ENCODE results near the gene KLK10. TPM values are rescaled to one million over a fixed set of nuclear protein-coding genes. Genes with fewer than 3 reads are reported as not detected.

Gene KLK10, protein sequence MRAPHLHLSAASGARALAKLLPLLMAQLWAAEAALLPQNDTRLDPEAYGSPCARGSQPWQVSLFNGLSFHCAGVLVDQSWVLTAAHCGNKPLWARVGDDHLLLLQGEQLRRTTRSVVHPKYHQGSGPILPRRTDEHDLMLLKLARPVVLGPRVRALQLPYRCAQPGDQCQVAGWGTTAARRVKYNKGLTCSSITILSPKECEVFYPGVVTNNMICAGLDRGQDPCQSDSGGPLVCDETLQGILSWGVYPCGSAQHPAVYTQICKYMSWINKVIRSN
- total RNA-seq = 1.5 TPM in 1 of 2 replicates, not detected in the other

DNA sequence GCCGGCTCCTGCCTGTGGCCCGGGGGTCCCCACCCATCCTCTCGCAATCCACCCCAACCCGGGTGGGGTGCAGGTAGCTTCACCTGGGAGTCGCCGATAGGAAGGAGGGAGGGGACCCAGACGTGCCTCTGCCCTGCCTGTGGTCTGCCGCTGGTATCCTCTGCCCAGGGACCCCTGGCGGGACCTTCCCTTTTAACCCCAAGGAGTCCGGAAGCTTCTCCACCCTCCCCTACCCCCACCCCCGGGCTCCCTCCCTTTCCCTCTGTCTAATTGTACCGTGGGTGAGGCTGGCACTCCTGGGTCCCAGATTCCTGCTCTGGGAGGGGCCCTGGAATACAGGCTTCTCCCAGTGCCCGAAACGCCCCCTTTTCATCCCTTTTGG, at the start of gene KLK10:
Gene KLK10, minus strand, starts transcription at position 166 of the 382 bp plus-strand sequence. CDS start 579 bp downstream, outside the sequence.

DNA sequence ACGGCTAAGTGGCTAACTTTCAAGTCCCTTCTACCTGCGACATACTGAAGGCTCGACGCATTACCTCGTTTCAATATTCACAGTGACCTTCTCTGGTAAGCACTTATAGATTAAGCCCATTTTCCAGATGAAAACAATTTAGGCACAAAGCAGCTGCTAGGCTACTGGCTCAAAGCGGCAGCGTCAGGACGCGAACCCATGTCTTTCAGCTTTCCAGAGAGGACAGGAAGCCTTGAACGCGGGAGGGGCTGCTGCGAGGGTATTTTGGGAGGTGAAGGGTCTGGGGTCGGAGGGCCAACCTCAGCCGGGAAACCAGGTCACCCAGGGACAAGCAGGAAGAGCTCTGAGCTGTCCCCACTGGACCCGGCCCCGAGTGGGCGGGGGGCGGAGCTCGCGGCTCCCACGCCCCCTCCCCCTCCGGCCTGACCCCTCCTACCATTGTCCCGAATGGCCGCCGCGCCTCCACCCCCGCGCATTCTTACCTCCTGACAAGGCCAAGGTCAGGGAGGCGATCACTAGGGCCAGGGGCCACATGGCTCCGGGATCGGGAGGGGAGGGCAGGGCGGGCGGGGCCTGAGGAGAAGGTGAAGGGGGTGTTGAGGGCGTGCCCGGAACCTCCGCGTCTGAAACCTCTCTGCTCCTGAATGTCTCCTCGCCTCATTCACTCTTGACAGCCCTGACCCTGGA, 45.2 kb upstream of the KLK10 start, which contains the start of gene KLK13:
Gene KLK13, minus strand, starts transcription at position 559 of the 687 bp plus-strand sequence. Its CDS starts 25 bp downstream, at position 534.

DNA sequence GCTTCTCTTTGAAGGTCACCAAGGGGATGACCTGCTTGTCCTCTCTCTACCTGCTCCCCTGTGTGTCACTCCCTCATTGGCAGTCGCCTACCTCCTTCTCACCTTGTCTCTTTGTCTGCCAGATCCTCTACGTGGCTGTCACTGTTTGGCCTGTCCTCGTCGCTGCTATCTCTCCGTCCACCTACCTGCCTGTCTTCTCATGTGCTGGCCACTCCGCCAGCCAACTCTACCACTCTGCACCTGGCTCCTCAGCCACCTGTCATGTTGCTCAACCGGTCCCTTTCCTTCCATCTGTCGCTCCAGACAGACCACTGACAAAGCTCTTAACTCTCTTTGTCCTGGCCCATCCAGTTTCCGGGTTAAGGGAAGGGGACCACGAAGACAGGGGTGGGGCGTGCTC, 15.2 kb upstream of the KLK10 start, which contains the start of gene KLK12:
Gene KLK12, minus strand, starts transcription at position 299 of the 400 bp plus-strand sequence. CDS start 381 bp downstream, outside the sequence.

DNA sequence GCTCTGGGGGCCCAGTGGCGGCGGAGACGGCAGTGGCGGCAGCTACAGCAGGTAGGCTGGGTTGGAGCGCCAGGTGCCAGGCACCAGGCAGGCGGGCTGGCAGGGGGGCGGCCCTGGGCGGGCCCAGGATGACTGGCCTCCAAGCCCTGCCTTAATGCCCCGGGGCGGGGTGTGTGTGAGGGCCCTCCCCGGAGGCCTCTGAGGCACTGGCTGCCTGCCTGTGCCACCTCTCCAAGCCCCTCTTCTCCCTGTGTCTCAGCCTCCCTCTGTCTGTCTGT, 7.0 kb upstream of the KLK10 start, which contains the start of gene KLK11:
Gene KLK11, minus strand, starts transcription at position 63 of the 278 bp plus-strand sequence. CDS start 985 bp downstream, outside the sequence.

DNA sequence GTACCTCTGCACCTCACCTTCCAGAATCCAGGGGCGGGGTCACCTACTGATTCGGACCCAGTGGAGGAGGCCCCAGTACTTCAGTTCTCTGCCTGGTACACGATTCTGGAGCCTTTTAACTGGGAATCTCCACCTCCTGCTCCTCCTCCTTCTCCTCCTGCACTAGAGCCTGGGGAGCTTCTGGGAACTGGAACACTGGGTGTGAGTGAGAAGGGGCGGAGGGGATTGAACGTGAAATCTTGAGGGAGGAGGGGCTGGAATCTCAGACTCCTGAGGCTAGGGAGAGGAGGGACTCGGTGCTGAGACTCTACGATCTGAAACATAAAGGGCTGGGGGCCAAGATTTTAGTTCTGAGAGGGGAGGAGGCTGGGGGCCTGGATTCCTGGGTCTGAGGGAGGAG, 18.0 kb downstream of the KLK10 start, which contains the start of gene KLK8:
Gene KLK8, minus strand, starts transcription at position 90 of the 400 bp plus-strand sequence. CDS start 437 bp downstream, outside the sequence.

DNA sequence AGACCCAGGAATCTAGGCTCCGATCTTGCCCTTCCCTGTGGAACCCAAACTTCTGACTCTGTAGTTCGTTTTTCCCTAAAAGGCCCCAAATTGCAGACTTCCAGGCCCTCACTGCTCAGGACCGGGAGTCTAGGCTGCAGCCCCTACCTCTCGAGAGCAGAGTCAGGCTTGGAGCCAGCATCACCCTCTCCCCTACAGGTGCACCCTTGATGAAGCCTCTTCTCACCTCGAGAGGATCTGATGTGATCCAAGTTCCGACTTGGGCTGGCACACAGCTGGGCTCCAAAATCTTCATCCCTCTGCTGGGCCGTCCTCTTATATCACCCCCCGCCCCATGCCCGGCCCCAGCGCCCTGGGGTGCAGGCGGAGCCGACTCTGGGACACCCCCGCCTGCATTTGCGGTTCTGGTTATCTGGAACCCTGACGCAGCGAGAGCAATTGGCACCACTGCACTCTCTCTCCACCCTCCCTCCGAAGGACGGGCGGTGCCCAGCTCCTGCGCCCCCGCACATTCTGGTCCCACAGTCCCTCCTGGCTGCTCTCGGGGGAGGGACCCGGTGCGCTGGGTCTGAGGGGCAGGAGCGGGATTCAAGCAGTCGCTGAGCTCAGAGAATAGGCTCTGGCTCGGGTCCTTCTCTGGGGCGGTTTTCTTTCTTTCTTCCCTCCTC, 35.8 kb downstream of the KLK10 start, which contains the start of gene KLK7:
Gene KLK7, minus strand, starts transcription at position 293 of the 668 bp plus-strand sequence. CDS start 1,518 bp downstream, outside the sequence.

DNA sequence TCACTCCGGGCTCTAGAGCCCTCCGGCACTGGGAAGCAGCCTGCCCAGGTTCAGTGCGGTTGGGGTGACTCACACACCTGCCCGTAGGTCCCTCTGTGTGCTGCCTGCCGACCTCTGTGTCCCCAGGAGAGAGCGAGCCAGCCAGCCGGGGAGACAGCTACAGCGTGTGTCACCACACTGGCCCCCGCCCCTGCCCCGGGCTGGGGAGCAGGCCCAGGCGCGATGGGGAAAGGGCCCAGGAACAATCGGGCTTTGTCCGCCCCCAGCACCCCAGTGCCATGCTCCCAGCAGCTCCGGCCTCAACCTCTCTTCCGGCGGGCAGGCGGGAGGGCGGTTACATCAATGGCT, 50.1 kb downstream of the KLK10 start, which contains the start of gene KLK6:
Gene KLK6, minus strand, starts transcription at position 179 of the 348 bp plus-strand sequence. CDS start 1,487 bp downstream, outside the sequence.

Other genes with a start within 250 kb of the KLK10 start
- gene GPR32, start 249.2 kb downstream of the KLK10 start, total RNA-seq = not detected in 2 replicates
- gene ACP4, start 229.3 kb downstream of the KLK10 start, total RNA-seq = not detected in 2 replicates
- not detected in 2 replicates for gene KLK1, start 195.9 kb downstream of the KLK10 start, total RNA-seq
- not detected in 2 replicates for gene KLK15, start 186.1 kb downstream of the KLK10 start, total RNA-seq
- gene KLK3, start 164.8 kb downstream of the KLK10 start, total RNA-seq = not detected in 2 replicates
- gene KLK2, start 146.3 kb downstream of the KLK10 start, total RNA-seq = not detected in 2 replicates
- not detected in 2 replicates for gene KLK4, start 108.3 kb downstream of the KLK10 start, total RNA-seq
- not detected in 2 replicates for gene KLK5, start 66.7 kb downstream of the KLK10 start, total RNA-seq
- gene KLK6, start 50.1 kb downstream of the KLK10 start, total RNA-seq = 0.33 and 1.3 TPM in 2 replicates
- 0.16 and 0.89 TPM in 2 replicates for gene KLK7, start 35.8 kb downstream of the KLK10 start, total RNA-seq
- not detected in 2 replicates for gene KLK8, start 18.1 kb downstream of the KLK10 start, total RNA-seq
- not detected in 2 replicates for gene KLK11, start 6.9 kb upstream of the KLK10 start, total RNA-seq
- gene KLK12, start 15.3 kb upstream of the KLK10 start, total RNA-seq = not detected in 2 replicates
- gene KLK13, start 45.4 kb upstream of the KLK10 start, total RNA-seq = not detected in 2 replicates
- gene KLK14, start 63.2 kb upstream of the KLK10 start, total RNA-seq = 0.81 TPM in 1 of 2 replicates, not detected in the other
- gene CTU1, start 88.7 kb upstream of the KLK10 start, total RNA-seq = 11.0 and 12.2 TPM in 2 replicates
- gene SIGLEC9, start 105.2 kb upstream of the KLK10 start, total RNA-seq = not detected in 2 replicates
- not detected in 2 replicates for gene SIGLEC7, start 122.6 kb upstream of the KLK10 start, total RNA-seq
- gene CD33, start 205.4 kb upstream of the KLK10 start, total RNA-seq = not detected in 2 replicates
- gene SIGLECL1, start 231.4 kb upstream of the KLK10 start, total RNA-seq = not detected in 2 replicates

All from mesangial cell (primary cell).